ENCODE results near the gene CYB561. TPM values are rescaled to one million over a fixed set of nuclear protein-coding genes. Genes with fewer than 3 reads are reported as not detected.

Gene CYB561
- total and polyA plus RNA-seq, 10 of the 15 experiments (the other 5 are each of a cell fraction or from before 2014, with no cell fraction given), result 0.52 to 6.9 (median 2.5) TPM

DNA sequence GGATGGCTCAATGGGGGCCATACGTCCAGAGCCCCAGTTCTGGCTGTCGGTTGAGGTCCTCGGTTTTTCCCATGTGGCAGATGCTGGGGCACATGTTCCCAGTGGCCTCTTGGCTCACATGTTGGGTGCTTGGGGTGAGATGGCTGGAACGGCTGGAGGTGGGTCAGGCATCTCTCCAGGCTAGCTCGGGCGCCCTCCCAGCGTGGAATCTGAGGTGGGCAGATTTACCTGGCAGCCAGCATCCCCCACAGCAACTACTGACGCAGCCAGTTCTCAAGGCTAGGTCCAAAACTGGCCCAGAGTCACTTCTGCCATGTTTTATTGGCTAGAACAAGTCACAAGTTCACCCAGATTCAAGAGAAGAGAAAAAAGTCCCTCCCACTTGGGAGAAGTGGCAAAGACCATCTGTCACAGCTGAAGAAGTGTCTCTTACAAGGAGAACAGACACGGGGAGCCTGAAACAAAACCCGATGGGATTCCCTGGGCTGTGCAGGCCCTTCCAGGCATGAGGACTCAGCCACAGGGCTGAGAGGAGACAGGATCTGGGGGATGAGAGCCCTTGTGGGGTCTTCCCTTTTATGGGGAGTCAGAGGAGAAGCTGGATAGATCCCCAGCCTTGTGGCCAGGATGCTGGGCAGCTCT is 46.0 kb upstream of the CYB561 start:
- Histone ChIP-seq H4K20me1 (ENCODE audit: control insufficient read depth, insufficient read depth) (no peaks in the 10 kb centered on the region), H2AFZ (ENCODE audit: control insufficient read depth, low read depth, low read length) (no peak overlapping the region), H3K79me2 (ENCODE audit: control insufficient read depth, insufficient read depth, low read length) (no peaks in the 10 kb centered on the region), H3K4me2 (ENCODE audit: control insufficient read depth, insufficient read depth) (no peak overlapping the region), H3K27ac (ENCODE audit: control insufficient read depth, insufficient read depth) (no peak overlapping the region), H3K9me3 (replicated peaks; ENCODE audit: control insufficient read depth, insufficient read depth, low read length) (no peaks in the 10 kb centered on the region), H3K36me3 (ENCODE audit: control insufficient read depth in 2 of 2, insufficient read depth in 2 of 2, low read length in 1 of 2) (no peaks in the 10 kb centered on the region), H3K27me3 (replicated peaks in 1 of 2; ENCODE audit: control insufficient read depth in 2 of 2, insufficient read depth in 2 of 2, low read length in 1 of 2) (peaks cover 0 to 1% of the 10 kb centered on the region in 2 experiments; a peak in 3 of 4 replicates), H3K4me1 (ENCODE audit: control insufficient read depth, insufficient read depth, low read length) (no peaks in the 10 kb centered on the region), H3K4me3 (no peak overlapping the region), H3K9ac (ENCODE audit: control insufficient read depth, insufficient read depth, low read length) (no peak overlapping the region)
- FAIRE-seq (no peak), ATAC-seq (peak; percentile 50), DNase-seq (ENCODE audit: low read depth, low spot score) (no peak)
- no TSS peak for BruUV-seq (replicated peaks)
- ChIA-PET POLR2A (no interaction called here), SMC1A (ENCODE audit: uncharacterized antibody, unreplicated experiment) (no interaction called here), CTCF (interaction anchor here (1.1 kb wide), 1 partner anchor 85 kb away, joined by 3 read pairs; no protein-coding TSS in a partner anchor), RAD21 (ENCODE audit: unreplicated experiment) (no interaction called here)
- no peak for TF ChIP-seq RBBP5 (conservative IDR thresholded peaks at IDR 0.05)
- TF ChIP-seq MEF2A (IDR thresholded peaks at IDR 0.05; ENCODE audit: insufficient read depth, low read depth, low read length), result no peak
- TF ChIP-seq BRCA1 (IDR thresholded peaks at IDR 0.05; ENCODE audit: low read depth, low read length), result no peak
- TF ChIP-seq RFX5 (IDR thresholded peaks at IDR 0.05; ENCODE audit: low read depth, low read length), result peak; percentile 75; the same call in 1 of the 2 replicates
- peak; percentile 54; the same call in 1 of the 2 replicates for TF ChIP-seq CREB1 (IDR thresholded peaks at IDR 0.05; ENCODE audit: low read depth)
- 41% methylated on average over 10 of the region's 10 CpGs for WGBS (ENCODE audit: insufficient coverage, insufficient replicate concordance, low lambda C conversion rate, missing lambda C conversion rate)
- intact Hi-C loops (cut with micrococcal nuclease; ENCODE audit: unreplicated experiment), result no loop called here
- in situ Hi-C loops (cut with MboI), result no loop called here

DNA sequence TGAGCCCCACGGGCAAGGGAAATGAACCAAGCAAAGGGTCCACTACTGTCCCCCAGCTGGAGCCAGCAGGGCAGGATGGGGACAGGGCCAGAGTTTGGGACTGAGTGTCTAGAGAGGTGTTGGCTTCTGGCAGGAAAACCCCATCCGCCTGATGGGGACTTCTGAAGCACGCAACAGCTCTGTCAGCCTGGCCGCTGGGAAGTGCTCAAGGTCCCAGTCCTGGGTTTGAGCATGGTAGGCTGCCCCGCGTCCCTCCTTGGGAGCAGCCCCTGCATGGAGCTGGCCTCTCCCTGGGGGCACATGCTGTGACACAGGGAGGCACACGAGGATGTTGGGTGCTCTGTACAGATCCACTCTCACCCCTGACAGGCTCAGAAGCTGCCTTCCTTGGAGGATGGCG is 45.3 kb upstream of the CYB561 start:
- SMC1A ChIA-PET (ENCODE audit: uncharacterized antibody, unreplicated experiment), result no interaction called here
- no peak; the same call in 2 of the 3 replicates for ATAC-seq
- POLR2A ChIA-PET, result no interaction called here
- WGBS (ENCODE audit: insufficient coverage, insufficient replicate concordance, low lambda C conversion rate, missing lambda C conversion rate), result 21% methylated on average over 8 of the region's 8 CpGs
- no peak overlapping the region for H3K4me2 ChIP-seq (ENCODE audit: control insufficient read depth, insufficient read depth)
- no peak overlapping the region for H2AFZ ChIP-seq (ENCODE audit: control insufficient read depth, low read depth, low read length)
- no TSS peak for BruUV-seq (replicated peaks)
- no peaks in the 10 kb centered on the region for H3K4me1 ChIP-seq (ENCODE audit: control insufficient read depth, insufficient read depth, low read length)
- H3K9ac ChIP-seq (ENCODE audit: control insufficient read depth, insufficient read depth, low read length), result no peak overlapping the region
- no peak overlapping the region for H3K27ac ChIP-seq (ENCODE audit: control insufficient read depth, insufficient read depth)
- peaks cover 0 to 1% of the 10 kb centered on the region in 2 experiments; a peak in 3 of 4 replicates for H3K27me3 ChIP-seq (replicated peaks in 1 of 2; ENCODE audit: control insufficient read depth in 2 of 2, insufficient read depth in 2 of 2, low read length in 1 of 2)
- in situ Hi-C loops (cut with MboI), result no loop called here
- no peak overlapping the region for H3K4me3 ChIP-seq
- CTCF ChIA-PET, result interaction anchor here (1.1 kb wide), 1 partner anchor 85 kb away, joined by 3 read pairs; no protein-coding TSS in a partner anchor
- RAD21 ChIA-PET (ENCODE audit: unreplicated experiment), result no interaction called here
- no peaks in the 10 kb centered on the region for H4K20me1 ChIP-seq (ENCODE audit: control insufficient read depth, insufficient read depth)
- H3K36me3 ChIP-seq (ENCODE audit: control insufficient read depth in 2 of 2, insufficient read depth in 2 of 2, low read length in 1 of 2), result no peaks in the 10 kb centered on the region
- intact Hi-C loops (cut with micrococcal nuclease; ENCODE audit: unreplicated experiment), result no loop called here
- H3K9me3 ChIP-seq (replicated peaks; ENCODE audit: control insufficient read depth, insufficient read depth, low read length), result no peaks in the 10 kb centered on the region
- FAIRE-seq, result no peak
- no peaks in the 10 kb centered on the region for H3K79me2 ChIP-seq (ENCODE audit: control insufficient read depth, insufficient read depth, low read length)
- DNase-seq (ENCODE audit: low read depth, low spot score), result no peak
- TF ChIP-seq, protein P1, sequence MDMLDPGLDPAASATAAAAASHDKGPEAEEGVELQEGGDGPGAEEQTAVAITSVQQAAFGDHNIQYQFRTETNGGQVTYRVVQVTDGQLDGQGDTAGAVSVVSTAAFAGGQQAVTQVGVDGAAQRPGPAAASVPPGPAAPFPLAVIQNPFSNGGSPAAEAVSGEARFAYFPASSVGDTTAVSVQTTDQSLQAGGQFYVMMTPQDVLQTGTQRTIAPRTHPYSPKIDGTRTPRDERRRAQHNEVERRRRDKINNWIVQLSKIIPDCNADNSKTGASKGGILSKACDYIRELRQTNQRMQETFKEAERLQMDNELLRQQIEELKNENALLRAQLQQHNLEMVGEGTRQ (IDR thresholded peaks at IDR 0.05; ENCODE audit: borderline replicate concordance, low read depth, low read length), result no peak
- TF ChIP-seq FOS (IDR thresholded peaks at IDR 0.05; ENCODE audit: borderline replicate concordance, extremely low read depth, insufficient read length) (no peak), PAX5 (IDR thresholded peaks at IDR 0.05; ENCODE audit: borderline replicate concordance, low read depth, low read length) (no peak), CHD1 (IDR thresholded peaks at IDR 0.05; ENCODE audit: low read depth, low read length) (no peak), MXI1 (IDR thresholded peaks at IDR 0.05; ENCODE audit: low read depth, low read length) (no peak), CEBPB (IDR thresholded peaks at IDR 0.05; ENCODE audit: borderline replicate concordance in 1 of 2, low read depth in 2 of 2, low read length in 2 of 2) (no peak), NR2F1 (conservative IDR thresholded peaks at IDR 0.05) (no peak)
- TF ChIP-seq, protein P2, sequence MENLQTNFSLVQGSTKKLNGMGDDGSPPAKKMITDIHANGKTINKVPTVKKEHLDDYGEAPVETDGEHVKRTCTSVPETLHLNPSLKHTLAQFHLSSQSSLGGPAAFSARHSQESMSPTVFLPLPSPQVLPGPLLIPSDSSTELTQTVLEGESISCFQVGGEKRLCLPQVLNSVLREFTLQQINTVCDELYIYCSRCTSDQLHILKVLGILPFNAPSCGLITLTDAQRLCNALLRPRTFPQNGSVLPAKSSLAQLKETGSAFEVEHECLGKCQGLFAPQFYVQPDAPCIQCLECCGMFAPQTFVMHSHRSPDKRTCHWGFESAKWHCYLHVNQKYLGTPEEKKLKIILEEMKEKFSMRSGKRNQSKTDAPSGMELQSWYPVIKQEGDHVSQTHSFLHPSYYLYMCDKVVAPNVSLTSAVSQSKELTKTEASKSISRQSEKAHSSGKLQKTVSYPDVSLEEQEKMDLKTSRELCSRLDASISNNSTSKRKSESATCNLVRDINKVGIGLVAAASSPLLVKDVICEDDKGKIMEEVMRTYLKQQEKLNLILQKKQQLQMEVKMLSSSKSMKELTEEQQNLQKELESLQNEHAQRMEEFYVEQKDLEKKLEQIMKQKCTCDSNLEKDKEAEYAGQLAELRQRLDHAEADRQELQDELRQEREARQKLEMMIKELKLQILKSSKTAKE (IDR thresholded peaks at IDR 0.05; ENCODE audit: low read depth, poor library complexity, severe bottlenecking), result no peak

All from GM12878 (cell line).